ENCODE measurements around the gene SHFL.
A peak's percentile ranks its signal among the peaks of the same experiment; 100 is the strongest.

SHFL gene

DNA sequence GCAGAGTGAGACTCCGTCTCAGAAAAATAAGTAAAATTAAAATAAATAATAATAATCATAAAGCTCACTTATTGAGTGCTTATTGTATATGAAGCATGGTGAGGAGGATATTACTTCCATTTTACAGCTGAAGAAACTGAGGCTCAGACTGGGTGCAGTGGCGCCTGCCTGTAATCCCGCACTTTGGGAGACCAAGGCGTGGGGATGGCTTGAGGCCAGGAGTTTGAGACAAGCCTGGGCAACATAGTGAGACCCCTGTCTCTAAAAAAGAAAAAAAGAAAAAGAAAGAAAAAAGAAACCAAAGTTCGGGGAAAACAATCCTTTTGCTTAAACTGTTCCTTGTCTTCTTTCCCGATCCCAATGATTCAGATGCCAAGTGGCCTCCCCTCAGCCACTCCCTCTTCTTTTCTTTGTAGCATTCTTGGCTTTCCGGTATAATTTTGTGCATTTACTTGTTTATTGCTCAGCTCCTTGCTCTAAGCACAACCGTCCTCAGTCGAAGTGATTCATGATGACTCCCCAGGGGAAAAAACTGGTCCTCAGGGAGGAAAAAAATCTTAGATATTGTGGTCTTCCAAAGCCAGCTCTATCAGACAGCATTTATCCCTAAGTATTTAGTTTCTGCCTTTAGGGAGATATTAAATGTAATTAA lies 34.5 kb downstream of the SHFL start:
- DNase-seq = no peak
- intact Hi-C loops (cut with DNase I) = no loop called here

DNA sequence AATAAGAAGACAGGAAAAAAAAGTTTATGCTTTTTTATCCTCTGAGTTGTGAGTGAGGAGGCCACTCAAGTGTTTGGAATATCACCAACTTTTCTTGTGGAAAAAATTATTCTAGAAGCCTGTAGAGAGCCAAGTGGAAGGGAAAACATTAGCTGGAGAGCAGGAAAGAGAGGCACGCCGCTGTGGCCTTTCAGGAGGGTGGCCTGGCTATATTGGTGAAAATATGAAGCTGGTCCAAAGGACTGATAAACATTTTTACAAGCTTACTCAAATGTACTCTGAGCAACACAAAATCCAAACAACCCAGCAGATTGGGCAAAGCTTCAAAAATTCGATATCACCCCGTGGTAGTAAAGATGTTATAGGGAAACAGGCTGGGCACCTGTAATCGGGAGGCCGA lies 35.9 kb downstream of the SHFL start:
- DNase-seq = no peak
- intact Hi-C loops (cut with DNase I) = no loop called here

GRCh38 chr19:10124429-10124828 lies 38.3 kb downstream of the SHFL start:
- intact Hi-C loops (cut with DNase I) = no loop called here
- no peak for DNase-seq

DNA sequence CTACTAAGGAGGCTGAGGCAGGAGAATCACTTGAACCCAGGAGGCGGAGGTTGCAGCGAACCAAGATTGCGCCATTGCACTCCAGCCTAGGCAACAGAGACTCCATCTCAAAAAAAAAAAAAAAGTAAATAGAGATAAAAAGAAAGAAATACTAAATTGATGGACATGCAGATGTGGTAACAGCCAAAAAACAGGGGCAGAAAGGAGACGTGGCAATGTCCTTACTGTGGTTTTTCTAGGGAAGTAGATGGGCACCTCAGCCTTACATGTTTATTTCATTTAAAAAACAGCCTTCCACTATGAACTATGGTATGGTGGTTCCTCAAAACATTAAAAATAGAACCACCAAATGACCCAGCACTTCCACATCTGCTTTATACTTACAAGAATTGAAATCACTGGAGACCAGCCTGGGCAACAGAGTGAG lies 40.1 kb downstream of the SHFL start:
- intact Hi-C loops (cut with DNase I) = no loop called here
- DNase-seq = no peak

- intact Hi-C loops (cut with DNase I) = no loop called here
- DNase-seq = peak in 1 of 10 donors; percentile 52
Observed at GRCh38 chr19:10132905-10133304, 46.8 kb downstream of the SHFL start.

- intact Hi-C loops (cut with DNase I) = no loop called here
- no peak for DNase-seq
Observed at GRCh38 chr19:10133596-10133995, 47.5 kb downstream of the SHFL start.

- no peak for DNase-seq
Observed at GRCh38 chr19:10134040-10134439, 47.9 kb downstream of the SHFL start.

GRCh38 chr19:10135551-10136334 lies 49.6 kb downstream of the SHFL start:
- intact Hi-C loops (cut with DNase I) = no loop called here
- no peak for DNase-seq

More at GRCh38 chr19:10134040-10134439, 47.9 kb downstream of the SHFL start:
- intact Hi-C loops (cut with DNase I) = no loop called here

DNA sequence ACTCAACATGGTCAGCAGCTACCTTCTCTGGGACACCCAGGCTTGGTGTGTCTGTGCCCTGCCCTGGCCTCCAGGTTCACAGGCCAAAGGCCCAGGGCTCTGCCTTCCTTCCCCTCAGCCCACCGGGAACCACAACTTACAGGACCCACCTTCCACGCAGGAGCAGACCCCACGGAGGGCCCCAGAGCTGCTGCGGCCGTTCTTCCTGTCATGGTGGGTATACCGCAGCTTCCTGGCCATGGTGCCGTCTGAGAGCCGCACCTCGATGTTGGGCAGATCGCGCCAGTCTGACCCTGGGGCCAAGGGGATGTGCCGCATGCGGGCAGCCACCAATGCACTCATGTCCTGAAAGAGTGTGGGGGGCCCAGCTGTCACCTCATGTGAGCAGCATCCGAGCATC lies 50.8 kb downstream of the SHFL start:
- DNase-seq = no peak
- intact Hi-C loops (cut with DNase I) = no loop called here

- peak in 9 of 10 donors; percentile 41 to 95 (median 55) for DNase-seq
- intact Hi-C loops (cut with DNase I) = no loop called here
Observed at GRCh38 chr19:10137751-10138682, 51.9 kb downstream of the SHFL start.

DNA sequence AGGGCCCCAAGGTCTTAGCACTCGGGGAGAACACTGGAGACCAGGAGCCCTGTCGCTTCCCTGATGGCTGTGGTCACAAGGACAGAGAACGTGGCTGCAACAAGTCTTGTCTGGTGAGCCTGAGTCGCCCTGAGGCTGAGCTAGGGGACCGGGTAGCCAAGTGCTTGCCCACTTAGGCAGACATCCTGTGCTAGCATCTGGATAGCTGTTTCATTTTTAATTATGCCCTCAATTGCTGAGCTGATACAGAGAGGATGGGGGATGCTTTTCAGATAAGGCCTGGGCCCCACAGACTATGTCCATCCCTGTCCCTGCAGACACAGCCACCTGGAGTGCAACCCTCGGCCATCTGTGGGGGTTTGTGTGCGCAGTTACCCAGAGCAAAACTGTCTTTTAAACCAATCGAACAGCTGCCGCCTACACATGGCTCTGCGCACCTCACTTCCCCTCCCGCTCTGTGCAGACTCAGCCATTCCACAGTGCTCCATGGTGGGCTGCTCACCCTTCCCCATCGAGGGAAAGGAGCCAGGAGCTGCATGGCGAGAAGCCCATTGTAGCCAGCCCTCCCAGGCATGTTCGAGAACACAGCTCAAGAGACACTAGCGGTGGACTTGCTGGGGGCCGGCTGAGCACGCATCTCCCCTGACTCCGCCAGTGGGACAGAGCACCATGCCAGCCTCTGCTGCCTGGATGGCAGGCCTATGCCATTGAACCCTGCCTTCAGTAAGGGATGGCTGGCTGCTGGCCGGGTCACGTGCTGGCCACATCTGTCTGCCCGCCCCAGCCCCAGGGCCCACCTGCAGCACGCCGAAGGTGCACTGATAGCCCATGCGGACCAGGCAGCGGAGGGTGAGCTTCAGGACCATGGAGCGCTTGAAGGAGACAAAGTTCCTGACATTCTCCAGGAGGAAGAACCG lies 53.0 kb downstream of the SHFL start:
- intact Hi-C loops (cut with DNase I) = no loop called here
- DNase-seq = no peak

DNA sequence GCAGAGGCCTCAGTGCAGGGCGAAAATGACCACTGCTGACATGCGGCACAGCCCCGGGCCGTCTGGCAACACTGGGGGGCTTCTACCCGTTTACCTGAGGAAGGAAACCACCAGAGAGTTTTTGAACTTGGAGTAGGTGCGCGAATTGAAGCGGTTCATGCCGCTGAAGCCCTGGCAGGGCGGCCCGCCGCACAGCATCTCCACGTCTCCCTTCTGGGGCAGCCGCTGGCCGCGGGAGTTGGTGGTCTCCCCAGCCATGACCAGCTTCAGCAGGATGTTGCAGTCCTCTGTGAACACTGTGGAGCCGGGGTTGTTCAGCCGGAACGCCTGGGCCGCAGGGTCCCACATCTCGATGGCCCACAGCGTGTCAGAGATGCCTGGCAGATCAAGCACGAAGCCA lies 53.8 kb downstream of the SHFL start:
- DNase-seq = no peak
- intact Hi-C loops (cut with DNase I) = no loop called here

GRCh38 chr19:10141479-10141878 lies 55.4 kb downstream of the SHFL start:
- no peak for DNase-seq
- intact Hi-C loops (cut with DNase I) = no loop called here

DNA sequence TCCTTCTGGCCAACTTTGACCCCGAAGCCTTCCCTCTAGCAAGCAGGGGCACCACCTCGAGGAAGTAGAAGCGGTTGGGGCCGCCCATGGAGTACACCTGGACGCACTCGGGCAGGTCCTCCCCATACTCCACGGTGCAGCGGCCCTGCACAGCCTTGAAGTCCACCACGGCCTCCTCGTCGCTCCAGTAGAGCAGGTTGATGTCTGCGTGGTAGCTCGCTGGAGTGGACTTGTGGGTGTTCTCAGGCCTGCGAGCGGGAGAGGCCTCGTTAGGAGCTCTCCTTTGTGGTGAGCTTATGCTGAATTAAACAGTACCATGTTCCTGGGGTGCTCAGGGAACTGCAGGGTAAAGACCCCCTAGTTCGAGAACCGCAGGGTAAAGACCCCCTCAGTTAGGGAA lies 55.9 kb downstream of the SHFL start:
- DNase-seq = no peak
- intact Hi-C loops (cut with DNase I) = no loop called here

Data from posterior cingulate gyrus (tissue), 11 donors.